ENCODE results near the gene KCNQ1.

KCNQ1 gene

DNA sequence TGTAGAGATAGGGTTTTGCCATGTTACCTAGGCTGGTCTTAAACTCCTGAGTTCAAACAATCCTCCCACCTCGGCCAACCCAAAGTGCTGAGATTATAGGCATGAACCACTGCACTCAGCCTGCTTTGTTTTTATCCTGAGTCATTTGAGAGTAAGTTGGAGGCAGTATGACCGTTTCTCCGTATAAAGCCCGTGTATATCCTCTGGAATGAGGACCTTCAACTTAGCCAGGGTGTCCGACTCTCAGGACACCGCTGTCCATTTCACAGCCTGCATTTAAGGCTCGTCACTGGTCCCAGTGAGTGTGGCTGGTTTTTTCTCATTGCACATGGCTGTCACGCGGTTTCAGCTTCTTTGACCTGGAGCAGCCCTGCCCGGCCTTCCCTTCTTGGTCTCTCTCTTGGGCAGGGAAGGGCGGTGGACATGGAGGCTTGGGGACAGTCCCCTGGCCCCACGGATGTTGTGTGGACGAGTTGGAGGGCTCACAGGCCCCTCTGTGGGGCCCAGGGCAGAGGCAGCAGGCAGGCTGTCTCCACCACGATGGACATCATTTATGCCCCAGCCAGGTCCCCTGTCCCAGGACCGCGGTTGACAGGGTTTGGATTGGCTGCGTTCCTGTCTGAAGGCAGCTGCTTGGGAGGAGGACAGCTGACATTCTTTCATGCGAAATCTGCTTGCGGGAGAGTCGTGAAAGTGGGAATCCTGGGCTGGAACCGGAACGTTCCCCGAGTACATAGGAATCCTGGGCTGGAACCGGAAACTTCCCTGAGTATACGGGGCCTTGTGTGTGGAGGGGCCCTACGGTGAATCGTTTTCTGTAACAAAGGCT, 93.3 kb downstream of the KCNQ1 start:
- no peak for TF ChIP-seq CTCF (IDR thresholded peaks at IDR 0.05; ENCODE audit: insufficient read depth, low read depth, low read length, missing control alignments)
- no peak for DNase-seq (ENCODE audit: low read depth)
- H3K4me3 ChIP-seq (ENCODE audit: low read depth, low read length): no peak overlapping the region

DNA sequence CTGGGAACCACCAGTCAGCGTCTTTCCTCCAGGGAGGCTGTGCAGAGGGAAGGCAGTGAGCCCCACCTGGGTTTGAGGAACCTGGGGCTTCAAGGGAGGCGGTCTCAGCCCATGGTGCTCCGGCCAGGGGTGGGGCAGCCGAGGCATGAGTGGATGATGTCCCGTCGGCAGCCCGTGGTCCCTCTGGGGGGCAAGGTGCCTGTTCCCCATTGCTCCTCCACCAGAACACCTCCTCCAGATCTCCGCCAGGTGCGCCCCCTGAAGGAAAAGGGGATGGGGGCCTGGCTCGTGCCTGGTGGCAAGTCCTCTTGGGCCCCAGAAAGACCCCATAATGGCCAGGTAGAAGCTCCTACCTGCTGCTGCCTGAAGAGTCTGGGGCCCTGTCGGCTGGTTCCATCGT, 94.1 kb downstream of the KCNQ1 start:
- no peak for TF ChIP-seq CTCF (IDR thresholded peaks at IDR 0.05; ENCODE audit: insufficient read depth, low read depth, low read length, missing control alignments)
- DNase-seq (ENCODE audit: low read depth): no peak
- H3K4me3 ChIP-seq (ENCODE audit: low read depth, low read length): no peak overlapping the region

DNA sequence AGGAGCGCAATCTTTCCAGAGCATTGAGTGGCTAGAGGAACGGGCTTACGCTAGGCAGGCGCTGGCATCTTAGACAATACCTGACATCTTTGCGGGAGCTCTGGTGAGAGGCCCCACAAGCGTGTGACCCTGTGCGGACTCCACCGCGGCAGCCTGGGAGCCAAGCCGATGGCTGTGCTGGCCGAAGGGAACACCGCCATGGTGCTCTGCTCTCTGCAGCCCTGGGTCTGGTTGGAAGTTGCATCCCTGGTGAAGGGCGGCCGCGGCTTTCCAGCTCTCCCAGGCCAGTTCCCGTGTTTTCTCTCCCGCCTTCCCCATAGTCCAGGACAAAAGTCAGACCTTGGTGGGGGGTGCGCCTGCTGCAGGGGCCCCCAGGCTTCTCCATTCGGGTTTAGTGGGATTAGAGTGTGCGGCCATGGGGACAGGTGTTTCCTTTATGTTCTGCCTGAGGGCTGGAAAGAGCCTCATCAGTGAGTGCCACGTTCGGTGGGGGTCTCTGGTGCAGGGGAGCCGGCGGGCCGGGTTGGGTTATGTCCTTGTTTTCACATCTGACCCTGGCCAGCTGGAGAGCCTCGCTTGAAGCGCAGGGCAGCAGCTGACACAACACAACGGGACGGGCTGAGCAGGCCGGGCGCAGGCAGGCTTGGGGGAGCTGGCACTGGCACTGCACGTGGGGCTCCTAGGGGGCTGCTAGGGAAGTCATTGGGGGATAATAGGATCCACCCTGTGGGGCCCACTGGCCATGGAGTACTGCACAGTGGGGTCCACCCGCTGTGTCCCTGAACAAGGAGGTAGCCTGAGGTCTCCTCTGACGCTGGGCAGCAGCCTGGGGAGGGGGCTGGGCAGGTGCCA, 94.8 kb downstream of the KCNQ1 start:
- TF ChIP-seq CTCF (IDR thresholded peaks at IDR 0.05; ENCODE audit: insufficient read depth, low read depth, low read length, missing control alignments): no peak
- H3K4me3 ChIP-seq (ENCODE audit: low read depth, low read length): no peak overlapping the region
- no peak for DNase-seq (ENCODE audit: low read depth)

DNA sequence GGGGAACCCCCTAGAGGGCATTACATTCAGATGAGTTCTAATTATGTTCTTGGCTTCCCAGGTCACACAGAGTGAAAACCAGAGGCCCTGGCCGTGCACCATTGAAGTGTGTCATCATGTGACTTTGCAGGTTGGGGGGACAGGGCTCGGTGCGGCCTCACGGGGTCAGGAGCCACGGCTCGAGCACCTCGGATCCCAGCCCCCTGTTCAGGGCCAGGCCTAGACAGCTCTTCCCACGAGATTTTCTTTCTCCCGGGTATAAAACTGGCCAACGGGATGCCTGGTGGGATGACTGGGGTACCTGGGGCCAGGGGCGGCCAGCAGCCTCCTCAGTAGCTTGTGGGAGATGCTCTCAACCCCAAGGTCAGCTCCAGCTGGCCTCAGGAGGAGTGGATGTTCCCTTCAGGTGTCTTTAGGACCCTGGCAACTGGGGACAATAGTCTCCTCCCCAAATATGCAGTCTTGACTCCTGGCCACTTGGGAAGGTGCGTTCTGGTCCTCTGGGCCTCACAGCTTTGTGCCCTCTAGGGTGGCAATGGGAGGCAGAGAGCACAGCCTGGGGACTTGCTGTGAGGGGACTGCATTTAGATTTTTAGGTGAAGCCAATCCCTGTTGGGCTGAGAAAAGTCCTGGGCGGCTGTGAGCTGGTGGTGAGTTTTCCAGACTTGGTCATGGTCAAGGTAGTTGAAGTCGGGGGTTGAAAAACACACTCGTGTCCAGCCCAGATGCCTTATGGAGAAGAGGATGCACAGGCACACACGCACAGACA, 95.6 kb downstream of the KCNQ1 start:
- DNase-seq (ENCODE audit: low read depth): no peak
- H3K4me3 ChIP-seq (ENCODE audit: low read depth, low read length): no peak overlapping the region
- no peak for TF ChIP-seq CTCF (IDR thresholded peaks at IDR 0.05; ENCODE audit: insufficient read depth, low read depth, low read length, missing control alignments)

- TF ChIP-seq CTCF (IDR thresholded peaks at IDR 0.05; ENCODE audit: insufficient read depth, low read depth, low read length, missing control alignments): no peak
- DNase-seq (ENCODE audit: low read depth): no peak
- no peak overlapping the region for H3K4me3 ChIP-seq (ENCODE audit: low read depth, low read length)
Measured at GRCh38 chr11:2540992-2541680, 96.3 kb downstream of the KCNQ1 start.

- H3K4me3 ChIP-seq (ENCODE audit: low read depth, low read length): no peak overlapping the region
- TF ChIP-seq CTCF (IDR thresholded peaks at IDR 0.05; ENCODE audit: insufficient read depth, low read depth, low read length, missing control alignments): no peak
- no peak for DNase-seq (ENCODE audit: low read depth)
Measured at GRCh38 chr11:2541881-2542361, 97.1 kb downstream of the KCNQ1 start.
